Small intestine (tissue), 7 donors: ENCODE results near the gene PPL. TPM values are rescaled to one million over a fixed set of nuclear protein-coding genes. Genes with fewer than 3 reads are reported as not detected.

Experiments used
- DNase-seq, 2 donors: peaks; one replicate each; pipeline versions ENCODE4 v3.0.0 to v3.0.0-alpha.2; 2013
- FAIRE-seq: peaks from 2 replicates; lab custom pipeline; 2012; peaks lifted over from hg19 to GRCh38; lab: Jason Lieb, UNC
- H3K27ac ChIP-seq, 3 donors: one replicate each; pipeline ENCODE4 v1.5.1; 2013; ENCODE audit warnings: low read length in 2 of 3, mild to moderate bottlenecking in 2 of 3, control low read depth in 1 of 3, inconsistent platforms in 1 of 3, low read depth in 1 of 3, moderate library complexity in 1 of 3
- H3K27me3 ChIP-seq, 3 donors: one replicate each; pipeline ENCODE4 v1.6.1; 2013; ENCODE audit warnings: low read length in 3 of 3, inconsistent platforms in 1 of 3; ENCODE audit not compliant: control insufficient read depth in 3 of 3, insufficient read depth in 3 of 3
- H3K36me3 ChIP-seq, 3 donors: one replicate each; pipeline ENCODE4 v1.6.1; 2013; ENCODE audit warnings: low read length in 3 of 3, inconsistent platforms in 1 of 3, low read depth in 1 of 3, mild to moderate bottlenecking in 1 of 3, moderate library complexity in 1 of 3; ENCODE audit not compliant: control insufficient read depth in 3 of 3, insufficient read depth in 2 of 3
- H3K4me1 ChIP-seq, 3 donors: one replicate each; pipeline ENCODE4 v1.6.1; 2013; ENCODE audit warnings: low read length in 2 of 3, inconsistent platforms in 1 of 3, low read depth in 1 of 3, mild to moderate bottlenecking in 1 of 3, moderate library complexity in 1 of 3; ENCODE audit not compliant: control insufficient read depth in 3 of 3, insufficient read depth in 2 of 3
- H3K4me3 ChIP-seq, 3 donors: one replicate each; pipeline ENCODE4 v1.5.1; 2013; ENCODE audit warnings: low read length in 3 of 3, control low read depth in 1 of 3, inconsistent platforms in 1 of 3, low read depth in 1 of 3, mild to moderate bottlenecking in 1 of 3, moderate library complexity in 1 of 3
- H3K9me3 ChIP-seq, 2 donors: one replicate each; pipeline ENCODE4 v1.6.1; 2013; ENCODE audit warnings: low read depth in 1 of 2, low read length in 1 of 2; ENCODE audit not compliant: control insufficient read depth in 2 of 2, insufficient read depth in 1 of 2
- WGBS, 3 donors: extraction: QIAGEN DNeasy Blood & Tissue Kit; methylation state at CpG; one replicate each; pipeline ENCODE4 v1.1.7; 2013; 5-methylcytosine and 5-hydroxymethylcytosine counted together
- polyA plus RNA-seq, 4 donors: library from polyadenylated mRNA; stranded (reverse) in 3 of 4; unstranded in 1 of 4; fragments of 200-250 nt in 3 of 4; fragments of 120-200 nt in 1 of 4; gene quantifications; one replicate each; pipeline versions ENCODE4 v1.2.1 to v1.2.3, GENCODE V29; 2013
- donor health status: healthy with polysubstance abuse.
- donor health status: control.
- donor health status: control.
- donor health status: Bipolar disorder and iron deficiency.
- donor health status: healthy.

PPL gene
- polyA plus RNA-seq, 4 donors, result 11.1 to 37.1 (median 14.9) TPM

DNA sequence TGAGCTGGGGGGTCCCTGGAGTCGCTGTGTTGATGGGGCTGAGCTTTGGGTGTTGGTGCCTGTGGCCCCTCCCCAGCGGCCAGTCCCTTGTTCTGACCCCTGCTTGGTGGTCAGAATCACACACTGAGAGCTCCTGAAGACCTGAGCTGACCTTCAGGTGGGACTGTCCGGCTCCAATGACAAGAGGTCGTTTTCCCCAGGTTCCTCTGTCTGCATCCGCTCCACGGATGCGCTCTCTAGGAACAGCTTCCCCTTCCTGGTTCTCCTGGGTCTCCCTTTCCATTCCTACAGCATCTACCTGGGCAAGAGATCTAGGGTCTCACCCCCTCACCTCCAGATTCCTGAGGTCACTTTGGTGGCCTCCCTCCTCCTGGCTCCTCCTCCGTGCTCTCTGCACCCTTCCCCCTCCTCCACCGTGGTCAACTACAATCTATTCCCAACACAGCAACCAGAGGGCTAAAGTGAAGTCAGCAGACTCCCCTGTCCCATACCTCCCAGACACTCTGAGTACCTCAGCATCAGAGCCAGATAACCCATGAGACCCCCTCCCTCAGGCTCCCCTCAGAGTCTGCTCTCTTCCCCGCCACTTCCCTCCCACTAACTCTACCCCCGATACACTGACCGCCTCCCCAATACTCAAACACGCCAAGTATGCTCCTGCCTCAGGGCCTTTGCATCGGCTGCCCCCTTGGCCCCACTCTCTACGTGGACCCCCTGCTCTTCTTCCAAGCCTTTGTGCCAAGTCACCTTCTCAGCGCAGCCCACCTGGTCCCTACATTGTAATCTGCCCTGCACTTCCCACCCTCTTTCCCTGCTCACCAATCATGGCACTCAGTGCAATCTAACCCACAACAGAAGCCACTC, 12.2 kb upstream of the PPL start:
- Histone ChIP-seq H3K4me3 (no peak overlapping the region), H3K36me3 (no peaks in the 10 kb centered on the region), H3K4me1 (peaks cover 0 to 26% (median 8%) of the 10 kb centered on the region in 3 donors), H3K9me3 (no peaks in the 10 kb centered on the region), H3K27ac (no peak overlapping the region), H3K27me3 (peaks cover 0 to 3% (median 0%) of the 10 kb centered on the region in 3 donors)
- DNase-seq (no peak), FAIRE-seq (no peak)
- 67 to 75% (median 67%) methylated on average over 16 of the region's 16 CpGs for WGBS, 3 donors

DNA sequence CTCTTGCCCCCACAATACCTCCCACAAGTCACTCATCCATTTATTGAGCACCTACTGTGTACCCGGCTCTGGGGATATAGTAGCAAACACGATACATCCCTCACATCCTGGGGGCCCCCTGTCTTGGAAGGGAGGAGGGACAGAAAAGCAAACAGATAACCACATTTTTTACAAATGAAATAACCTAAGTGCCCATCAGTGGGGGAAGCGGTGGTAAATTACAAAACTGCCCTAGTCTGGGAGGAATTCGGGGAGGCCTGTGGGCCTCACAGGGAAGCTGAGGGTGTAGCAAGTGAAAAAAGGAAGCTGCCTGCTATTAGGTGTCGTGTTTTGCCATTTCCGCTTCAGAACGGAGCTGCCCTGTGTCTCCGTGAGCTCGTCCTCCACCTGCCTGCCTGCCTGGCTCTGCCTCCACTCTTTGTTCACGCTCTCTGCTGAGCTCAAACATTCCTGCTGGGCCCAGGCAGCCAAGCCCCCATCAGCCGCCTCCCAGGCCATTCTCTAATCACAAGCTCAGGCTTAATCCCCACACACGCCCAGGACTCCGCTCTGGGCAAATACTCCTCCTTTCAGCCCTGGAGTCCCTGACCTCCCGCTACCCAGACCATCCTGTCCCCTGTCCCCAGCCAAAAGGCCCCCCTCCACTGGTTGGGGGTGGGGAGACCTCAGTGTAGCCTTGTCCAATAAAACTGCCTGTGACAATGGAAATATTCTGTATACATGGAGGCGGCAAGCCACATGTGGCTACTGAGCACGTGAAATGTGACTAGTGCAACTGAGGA, 11.0 kb upstream of the PPL start:
- no peak for FAIRE-seq
- WGBS, 3 donors, result 48 to 50% (median 49%) methylated on average over 13 to 16 of the region's 16 CpGs
- peak in 1 of 2 donors; percentile 63 for DNase-seq
- Histone ChIP-seq H3K4me3 (no peak overlapping the region), H3K4me1 (peaks cover 0 to 38% (median 8%) of the 10 kb centered on the region in 3 donors), H3K27me3 (peaks cover 0 to 3% (median 0%) of the 10 kb centered on the region in 3 donors), H3K27ac (peak overlapping the region in 2 of 3 donors; percentile 14 to 62), H3K9me3 (no peaks in the 10 kb centered on the region), H3K36me3 (no peaks in the 10 kb centered on the region)

DNA sequence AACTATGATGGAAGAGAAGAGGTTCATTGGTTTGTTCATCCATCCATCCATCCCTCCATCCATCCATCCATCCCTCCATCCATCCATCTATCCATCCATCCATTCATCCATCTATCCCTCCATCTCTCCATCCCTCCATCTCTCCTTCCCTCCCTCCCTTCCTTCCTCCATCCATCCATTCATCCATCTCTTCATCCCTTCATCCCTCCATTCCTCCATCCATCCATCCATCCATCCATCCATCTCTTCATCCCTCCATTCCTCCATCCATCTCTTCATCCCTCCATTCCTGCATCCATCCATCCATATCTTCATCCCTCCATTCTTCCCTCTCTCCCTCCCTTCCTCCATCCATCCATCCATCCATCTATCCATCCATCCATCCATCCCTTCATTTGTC, 10.0 kb upstream of the PPL start:
- Histone ChIP-seq H3K36me3 (no peaks in the 10 kb centered on the region), H3K9me3 (no peaks in the 10 kb centered on the region), H3K27ac (no peak overlapping the region), H3K27me3 (peaks cover 0 to 3% (median 0%) of the 10 kb centered on the region in 3 donors), H3K4me1 (peaks cover 0 to 41% (median 8%) of the 10 kb centered on the region in 3 donors), H3K4me3 (no peak overlapping the region)
- no peak for DNase-seq
- no peak for FAIRE-seq

DNA sequence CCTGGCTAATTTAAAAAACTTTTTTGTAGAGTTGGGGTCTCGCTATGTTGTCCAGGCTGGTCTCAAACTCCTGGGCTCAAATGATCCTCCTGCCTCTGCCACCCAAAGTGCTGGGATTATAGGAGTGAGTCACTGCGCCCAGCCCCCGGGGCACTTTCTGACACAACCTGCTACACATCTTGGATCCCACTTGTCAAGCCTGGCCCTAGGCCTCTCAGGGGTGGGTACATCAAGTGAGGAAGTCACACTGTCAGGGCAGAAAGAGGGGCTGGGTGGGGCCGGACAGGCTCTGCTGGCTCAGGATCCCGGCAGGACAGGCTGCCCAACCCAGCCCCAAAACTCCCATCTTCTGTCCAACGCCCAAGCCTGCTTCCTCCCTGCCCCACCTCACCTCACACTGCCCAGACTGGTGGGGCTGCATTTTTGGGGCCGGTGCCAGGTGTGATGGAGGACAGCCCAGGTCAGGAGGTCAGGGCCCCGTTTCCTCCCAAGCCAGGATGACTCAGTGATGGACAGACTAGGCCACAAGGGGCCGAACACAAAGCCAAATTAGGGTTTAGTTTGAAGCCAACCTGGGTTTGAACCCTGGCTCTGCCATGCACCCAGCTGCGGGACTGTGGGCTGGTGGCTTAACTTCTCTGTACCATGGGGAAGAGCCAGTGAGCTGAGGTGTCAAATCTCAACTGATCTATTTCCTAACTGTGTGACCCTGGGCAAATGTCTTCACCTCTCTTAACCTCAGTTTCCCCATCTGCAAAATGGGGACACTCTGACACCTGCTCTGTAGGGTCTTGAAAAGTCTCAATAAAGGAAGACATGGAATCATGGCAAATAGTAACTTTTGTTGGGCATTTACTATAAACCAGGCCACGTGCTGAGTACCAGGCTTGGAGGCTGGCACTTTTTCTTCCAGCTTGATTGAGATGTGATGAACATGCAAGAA, 8.9 kb upstream of the PPL start:
- H3K27ac ChIP-seq, result peak overlapping the region in 1 of 3 donors; percentile 88
- H3K4me1 ChIP-seq, result peaks cover 0 to 41% (median 8%) of the 10 kb centered on the region in 3 donors
- H3K4me3 ChIP-seq, result no peak overlapping the region
- no peak for FAIRE-seq
- H3K9me3 ChIP-seq, result no peaks in the 10 kb centered on the region
- H3K27me3 ChIP-seq, result peaks cover 0 to 3% (median 0%) of the 10 kb centered on the region in 3 donors
- DNase-seq, result no peak
- WGBS, 3 donors, result 34 to 58% (median 42%) methylated on average over 11 of the region's 11 CpGs
- H3K36me3 ChIP-seq, result no peaks in the 10 kb centered on the region

DNA sequence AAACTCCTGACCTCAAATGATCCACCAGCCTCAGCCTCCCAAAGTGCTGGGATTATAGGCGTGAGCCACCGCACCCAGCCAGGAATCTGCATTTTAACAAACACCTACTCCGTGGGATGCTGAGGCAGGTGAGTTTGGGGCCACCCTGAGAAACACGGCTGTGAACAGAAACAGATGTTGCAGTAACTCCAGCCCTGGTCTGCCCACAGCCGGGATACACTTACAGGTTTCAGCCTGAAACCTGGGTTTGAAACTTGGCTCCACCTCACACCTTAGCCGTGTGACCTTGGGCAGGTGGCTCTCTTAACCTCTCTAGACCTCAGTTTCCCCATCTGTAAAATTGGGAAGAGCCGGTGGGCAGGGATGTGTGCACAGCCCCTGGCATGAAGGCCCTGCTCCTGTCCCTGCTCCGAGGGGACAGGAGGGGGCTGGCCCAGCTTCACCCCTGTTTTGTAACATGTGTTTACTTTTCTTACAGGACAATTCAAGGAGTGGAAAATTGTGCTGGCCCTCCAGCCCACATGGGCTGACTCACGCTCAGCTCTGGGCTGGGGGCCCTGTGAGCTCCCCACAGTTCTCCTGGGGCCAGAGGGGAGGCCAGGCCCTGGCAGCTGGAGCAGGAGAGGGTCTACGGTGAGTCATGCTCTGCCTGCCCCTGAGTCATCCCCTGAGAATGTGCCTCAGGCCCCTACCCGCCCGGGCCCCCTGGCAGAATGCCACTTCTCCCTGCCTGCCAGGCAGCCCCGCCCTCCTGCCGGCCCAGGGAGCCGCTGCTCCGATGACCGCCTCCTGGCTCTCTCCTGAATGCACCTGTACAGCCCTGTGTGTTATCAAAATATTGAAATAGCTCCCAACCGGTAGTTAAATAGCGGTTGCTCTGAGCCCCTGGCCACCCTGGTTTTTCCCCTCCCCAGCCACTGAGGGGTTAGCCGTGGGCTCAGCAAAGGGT, 7.7 kb upstream of the PPL start:
- Histone ChIP-seq H3K4me1 (peaks cover 0 to 41% (median 8%) of the 10 kb centered on the region in 3 donors), H3K9me3 (no peaks in the 10 kb centered on the region), H3K36me3 (no peaks in the 10 kb centered on the region), H3K4me3 (no peak overlapping the region), H3K27ac (peak overlapping the region in 2 of 3 donors; percentile 73 to 88), H3K27me3 (peaks cover 0 to 3% (median 0%) of the 10 kb centered on the region in 3 donors)
- DNase-seq, result peak; percentile 77 to 95
- FAIRE-seq, result no peak
- 26 to 36% (median 34%) methylated on average over 19 to 20 of the region's 20 CpGs for WGBS, 3 donors

DNA sequence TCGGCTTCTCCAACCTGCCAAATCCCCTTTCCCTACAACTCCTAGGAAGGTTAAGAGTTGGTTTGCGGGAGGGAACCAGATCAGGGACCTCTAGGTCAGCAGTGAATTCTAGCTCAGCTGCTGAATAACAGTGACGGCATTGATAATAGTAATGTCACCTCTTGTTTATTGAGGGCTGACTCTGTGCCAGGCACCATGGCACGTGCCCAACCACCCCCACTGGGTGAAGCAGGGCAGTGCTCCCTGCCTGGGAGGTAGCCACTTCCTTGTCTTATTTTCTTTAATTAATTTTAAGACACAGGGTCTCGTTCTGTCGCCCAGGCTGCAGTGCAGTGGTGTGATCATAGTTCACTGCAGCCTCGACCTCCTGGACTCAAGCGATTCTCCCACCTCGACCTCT, 5.5 kb upstream of the PPL start:
- FAIRE-seq, result no peak
- peaks cover 0 to 37% (median 8%) of the 10 kb centered on the region in 3 donors for H3K4me1 ChIP-seq

DNA sequence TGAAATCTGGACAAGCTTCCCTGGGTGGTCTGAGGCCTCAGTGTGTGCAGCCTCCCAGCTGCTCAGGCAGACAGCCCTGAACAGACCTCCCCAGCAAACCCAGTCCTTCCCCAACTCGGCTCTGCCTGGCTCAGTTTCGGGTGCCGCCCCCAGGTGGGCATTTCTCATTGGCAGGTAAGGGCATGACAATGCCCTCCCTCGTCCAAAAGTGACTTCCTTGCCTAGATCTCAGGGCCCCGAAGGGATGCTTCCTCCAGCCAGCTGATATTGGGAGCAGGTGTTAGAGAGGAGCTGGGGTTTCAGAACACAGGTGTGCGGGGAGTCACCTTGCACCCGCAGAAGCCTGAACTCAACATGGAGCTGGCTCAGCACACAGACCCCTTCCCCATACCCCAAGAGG, 3.8 kb upstream of the PPL start:
- Histone ChIP-seq H3K27ac (no peak overlapping the region), H3K36me3 (no peaks in the 10 kb centered on the region), H3K9me3 (peaks cover 0 to 3% of the 10 kb centered on the region in 2 donors), H3K4me3 (no peak overlapping the region), H3K4me1 (peaks cover 0 to 40% (median 5%) of the 10 kb centered on the region in 3 donors), H3K27me3 (peaks cover 0 to 4% (median 0%) of the 10 kb centered on the region in 3 donors)
- 43 to 47% (median 46%) methylated on average over 7 of the region's 7 CpGs for WGBS, 3 donors
- FAIRE-seq (no peak), DNase-seq (no peak)

More for the DNA sequence above, 5.5 kb upstream of the PPL start:
- peak overlapping the region in 1 of 3 donors; percentile 44 for H3K27ac ChIP-seq
- WGBS, 3 donors, result 64 to 73% (median 73%) methylated on average over 9 of the region's 9 CpGs
- H3K4me3 ChIP-seq, result no peak overlapping the region
- H3K9me3 ChIP-seq, result peaks cover 0 to 3% of the 10 kb centered on the region in 2 donors
- no peaks in the 10 kb centered on the region for H3K36me3 ChIP-seq
- no peak for DNase-seq
- peaks cover 0 to 1% (median 0%) of the 10 kb centered on the region in 3 donors for H3K27me3 ChIP-seq
